SK-N-SH (cell line): ENCODE results near the gene KIF12. TPM values are rescaled to one million over a fixed set of nuclear protein-coding genes. Genes with fewer than 3 reads are reported as not detected.

Experiments
- CTCF ChIA-PET: fragments of 300-600, 350-600 bp; formaldehyde crosslinking; extraction: SDS; loops from one replicate; lab custom pipeline; 2021; lab: Yijun Ruan, JAX
- POLR2A ChIA-PET: fragments of 350-600 bp; sonication (Branson Sonifier 250); formaldehyde crosslinking; extraction: SDS; loops from one replicate; lab custom pipeline; 2020; ENCODE audit warnings: antibody characterized with exemption, inconsistent platforms; lab: Yijun Ruan, JAX
- DNase-seq: peaks from one replicate; pipeline ENCODE4 v3.0.0; 2012
- H2AFZ ChIP-seq: fragments of 200-600 bp; sonication (generic); 2 replicates; pipeline ENCODE4 v1.8.1; 2016; ENCODE audit warnings: antibody characterized with exemption, mild to moderate bottlenecking, low read depth
- H3F3A ChIP-seq: fragments of 200-600 bp; sonication (generic); replicated peaks from 2 replicates; pipeline ENCODE3; 2016; ENCODE audit warnings: antibody characterized with exemption, mild to moderate bottlenecking; ENCODE audit not compliant: insufficient read depth
- H3K27ac ChIP-seq, 2 experiments: fragments of 200-500 bp in 1 of 2; fragments of 200-600 bp in 1 of 2; sonication (Bioruptor generic) in 1 of 2; sonication (generic), shearing (Covaris generic) in 1 of 2; 2 replicates each; pipeline versions ENCODE4 v1.5.1 to v1.6.1; 2014 to 2016; ENCODE audit warnings: low read depth in 2 of 2, inconsistent platforms in 1 of 2, low read length in 1 of 2, mild to moderate bottlenecking in 1 of 2, mixed read lengths in 1 of 2
- H3K27me3 ChIP-seq: fragments of 200-600 bp; sonication (generic), shearing (Covaris generic); 2 replicates; pipeline ENCODE4 v1.6.1; 2016; ENCODE audit warnings: mixed run types; ENCODE audit not compliant: insufficient read depth
- H3K36me3 ChIP-seq, 2 experiments: fragments of 200-500 bp in 1 of 2; fragments of 200-600 bp in 1 of 2; sonication (Bioruptor generic) in 1 of 2; sonication (generic) in 1 of 2; replicated peaks in 1 of 2; 2 replicates each; pipeline versions ENCODE3 to v1.5.1; 2014 to 2016; ENCODE audit warnings: low read length in 1 of 2, mild to moderate bottlenecking in 1 of 2; ENCODE audit not compliant: insufficient read depth in 2 of 2, control insufficient read depth in 1 of 2
- H3K4me1 ChIP-seq, 2 experiments: fragments of 200-500 bp in 1 of 2; fragments of 200-600 bp in 1 of 2; sonication (Bioruptor generic) in 1 of 2; sonication (generic), shearing (Covaris generic) in 1 of 2; 2 replicates each; pipeline versions ENCODE4 v1.5.1 to v1.6.1; 2014 to 2016; ENCODE audit warnings: low read depth in 1 of 2, low read length in 1 of 2, mixed run types in 1 of 2; ENCODE audit not compliant: insufficient read depth in 2 of 2, control insufficient read depth in 1 of 2
- H3K4me2 ChIP-seq: fragments of 200-600 bp; sonication (generic), shearing (Covaris generic); 2 replicates; pipeline ENCODE4 v1.6.1; 2017; ENCODE audit warnings: mixed run types
- H3K4me3 ChIP-seq, 2 experiments: fragments of 200-500 bp in 1 of 2; fragments of 200-600 bp in 1 of 2; sonication (Bioruptor generic) in 1 of 2; sonication (generic), shearing (Covaris generic) in 1 of 2; 2 replicates each; pipeline versions ENCODE4 v1.5.1 to v1.8.1; 2014 to 2016; ENCODE audit warnings: low read depth in 2 of 2, inconsistent platforms in 1 of 2, low read length in 1 of 2, mild to moderate bottlenecking in 1 of 2, mixed read lengths in 1 of 2, moderate library complexity in 1 of 2
- H3K79me2 ChIP-seq: fragments of 200-600 bp; sonication (generic); 2 replicates; pipeline ENCODE4 v1.8.1; 2017; ENCODE audit warnings: mild to moderate bottlenecking; ENCODE audit not compliant: insufficient read depth
- H3K9ac ChIP-seq: fragments of 200-600 bp; sonication (generic); 2 replicates; pipeline ENCODE4 v1.6.1; 2017; ENCODE audit warnings: mixed run types
- H3K9me2 ChIP-seq: fragments of 200-600 bp; sonication (generic); 2 replicates; pipeline ENCODE4 v1.6.1; 2017; ENCODE audit warnings: mixed run types
- H3K9me3 ChIP-seq: fragments of 200-600 bp; sonication (generic); 2 replicates; pipeline ENCODE4 v1.6.1; 2017; ENCODE audit warnings: mixed run types, mild to moderate bottlenecking, moderate library complexity
- H4K20me1 ChIP-seq: fragments of 200-600 bp; sonication (generic); 2 replicates; pipeline ENCODE4 v1.6.1; 2017; ENCODE audit warnings: mild to moderate bottlenecking, mixed run types; ENCODE audit not compliant: insufficient read depth
- CHD2 ChIP-seq: fragments of 150-350 bp; IDR thresholded peaks from 2 replicates; pipeline ENCODE4 v1.6.1; 2018; ENCODE audit warnings: low read length; ENCODE audit not compliant: partially characterized antibody
- EP300 ChIP-seq, 2 experiments: IDR thresholded peaks; 2 replicates each; pipeline versions ENCODE4 v1.4.0 to v1.6.1; 2012; ENCODE audit warnings: borderline replicate concordance in 1 of 2, low read depth in 1 of 2, low read length in 1 of 2
- EZH2phosphoT487 ChIP-seq: fragments of 200-600 bp; sonication (generic); IDR thresholded peaks from 2 replicates; pipeline ENCODE4 v1.6.1; 2017; ENCODE audit warnings: low read depth, mixed run types, mild to moderate bottlenecking, antibody characterized with exemption, moderate library complexity, borderline replicate concordance
- FOSL2 ChIP-seq: IDR thresholded peaks from 2 replicates; pipeline ENCODE4 v1.4.0; 2012; ENCODE audit warnings: low read depth, mild to moderate bottlenecking, moderate library complexity, borderline replicate concordance
- FOXM1 ChIP-seq: IDR thresholded peaks from 2 replicates; pipeline ENCODE4 v1.4.0; 2012; ENCODE audit warnings: low read depth, mild to moderate bottlenecking
- JUND ChIP-seq: IDR thresholded peaks from 2 replicates; pipeline ENCODE4 v1.4.0; 2012
- MEF2A ChIP-seq: IDR thresholded peaks from 2 replicates; pipeline ENCODE4 v1.4.0; 2012; ENCODE audit warnings: low read depth, borderline replicate concordance
- NRF1 ChIP-seq: IDR thresholded peaks from 2 replicates; pipeline ENCODE4 v1.6.1; 2012; ENCODE audit warnings: low read depth, mild to moderate bottlenecking, low read length
- RAD21 ChIP-seq: IDR thresholded peaks from 2 replicates; pipeline ENCODE4 v1.6.1; 2012; ENCODE audit warnings: mild to moderate bottlenecking, low read length
- RCOR1 ChIP-seq: fragments of 150-350 bp; IDR thresholded peaks from 2 replicates; pipeline ENCODE4 v1.6.1; 2017; ENCODE audit warnings: antibody characterized with exemption, low read length
- RFX5 ChIP-seq: IDR thresholded peaks from 2 replicates; pipeline ENCODE4 v1.6.1; 2012; ENCODE audit warnings: mild to moderate bottlenecking, improper control_type of control experiment, low read length
- RXRA ChIP-seq: IDR thresholded peaks from 2 replicates; pipeline ENCODE4 v1.4.0; 2012; ENCODE audit warnings: low read depth, mild to moderate bottlenecking, borderline replicate concordance
- TCF12 ChIP-seq: IDR thresholded peaks from 2 replicates; pipeline ENCODE4 v1.4.0; 2012
- USF2 ChIP-seq: fragments of 150-350 bp; IDR thresholded peaks from 2 replicates; pipeline ENCODE4 v1.6.1; 2017; ENCODE audit warnings: antibody characterized with exemption, low read length, low read depth, borderline replicate concordance
- WGBS: methylation state at CpG from one replicate; pipeline ENCODE4 v1.1.6; 2017; ENCODE audit warnings: low lambda C conversion rate; 5-methylcytosine and 5-hydroxymethylcytosine counted together
- polyA plus RNA-seq, 3 experiments: library from polyadenylated mRNA; depleted of rRNA; stranded (reverse); fragments of >200 nt; gene quantifications; 2 replicates each; pipeline ENCODE4 v1.2.3, GENCODE V29; 2012
- TF ChIP-seq, protein P1 (sequence below): fragments of 150-350 bp; IDR thresholded peaks from 2 replicates; pipeline ENCODE4 v1.6.1; 2016; ENCODE audit warnings: mild to moderate bottlenecking, low read depth, low read length
- TF ChIP-seq, protein P2 (sequence below): IDR thresholded peaks from 2 replicates; pipeline ENCODE4 v1.6.1; 2012; ENCODE audit warnings: mild to moderate bottlenecking, low read depth, low read length, moderate library complexity

The KIF12 gene
- polyA plus RNA-seq, 1 of the 3 experiments (the other 2 are of a cell fraction): 0.35 TPM

DNA sequence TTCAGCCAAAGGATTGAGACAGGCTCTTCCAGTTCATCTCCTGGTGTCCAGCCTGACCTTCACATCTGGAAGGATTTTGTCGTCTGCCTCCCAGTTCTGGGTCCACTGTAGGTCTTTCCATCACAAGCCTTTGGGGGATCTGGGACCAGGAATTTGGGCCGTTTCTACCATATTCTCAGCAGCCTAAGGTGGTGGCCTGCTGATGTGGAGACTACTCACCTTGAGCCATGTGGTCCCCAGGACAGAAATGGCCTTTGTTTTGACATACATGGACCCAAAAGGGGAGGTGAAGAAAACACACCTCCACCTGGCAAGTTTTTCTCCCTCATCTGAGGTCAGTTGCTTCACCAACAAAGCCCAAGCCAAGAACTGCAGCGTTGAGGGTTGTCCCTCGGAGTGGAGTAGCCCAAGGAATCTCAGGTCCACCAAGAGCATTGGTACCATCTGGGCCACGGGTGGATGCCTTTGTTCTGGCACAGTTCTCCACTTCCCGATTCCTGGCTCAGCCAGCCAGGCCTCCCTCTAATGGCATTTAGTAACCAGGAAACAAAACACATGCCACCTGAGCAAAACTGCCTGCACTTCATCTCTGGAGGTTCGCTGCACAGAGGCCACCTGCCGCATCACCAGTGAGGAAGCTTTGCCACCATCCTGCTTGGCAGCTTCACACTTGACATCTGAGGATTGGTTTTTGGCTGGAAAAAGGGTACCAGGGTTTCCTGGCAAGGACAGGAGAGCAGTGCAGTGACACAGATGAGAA lies 45.7 kb downstream of the KIF12 start:
- no peak overlapping the region for H3K27ac ChIP-seq
- CTCF ChIA-PET: interaction anchor here (1.1 to 1.2 kb wide), 2 partner anchors 29 to 316 kb away, joined by 4 read pairs; no protein-coding TSS in a partner anchor
- no peak overlapping the region for H3K4me2 ChIP-seq
- no peaks in the 10 kb centered on the region for H3K9me3 ChIP-seq
- 97% methylated on average over 8 of the region's 8 CpGs for WGBS
- H3K4me1 ChIP-seq: no peaks in the 10 kb centered on the region
- H3F3A ChIP-seq: no peaks in the 10 kb centered on the region
- H3K79me2 ChIP-seq: no peaks in the 10 kb centered on the region
- H3K9me2 ChIP-seq: no peaks in the 10 kb centered on the region
- POLR2A ChIA-PET: no interaction called here
- H3K36me3 ChIP-seq: peaks cover 11 to 38% of the 10 kb centered on the region in 2 experiments
- no peak for DNase-seq
- no peak overlapping the region for H3K4me3 ChIP-seq
- no peaks in the 10 kb centered on the region for H3K27me3 ChIP-seq
- H4K20me1 ChIP-seq: no peaks in the 10 kb centered on the region
- no peak overlapping the region for H3K9ac ChIP-seq
- TF ChIP-seq RAD21: no peak
- TF ChIP-seq USF2: no peak
- no peak for TF ChIP-seq EP300 (IDR thresholded peaks at IDR 0.05; ENCODE audit: borderline replicate concordance in 1 of 2, low read depth in 1 of 2, low read length in 1 of 2)
- TF ChIP-seq, protein P1, sequence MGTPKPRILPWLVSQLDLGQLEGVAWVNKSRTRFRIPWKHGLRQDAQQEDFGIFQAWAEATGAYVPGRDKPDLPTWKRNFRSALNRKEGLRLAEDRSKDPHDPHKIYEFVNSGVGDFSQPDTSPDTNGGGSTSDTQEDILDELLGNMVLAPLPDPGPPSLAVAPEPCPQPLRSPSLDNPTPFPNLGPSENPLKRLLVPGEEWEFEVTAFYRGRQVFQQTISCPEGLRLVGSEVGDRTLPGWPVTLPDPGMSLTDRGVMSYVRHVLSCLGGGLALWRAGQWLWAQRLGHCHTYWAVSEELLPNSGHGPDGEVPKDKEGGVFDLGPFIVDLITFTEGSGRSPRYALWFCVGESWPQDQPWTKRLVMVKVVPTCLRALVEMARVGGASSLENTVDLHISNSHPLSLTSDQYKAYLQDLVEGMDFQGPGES: no peak
- no peak for TF ChIP-seq RFX5
- no peak for TF ChIP-seq RXRA
- no peak for TF ChIP-seq CHD2
- TF ChIP-seq MEF2A: no peak
- no peak for TF ChIP-seq JUND
- no peak for TF ChIP-seq EZH2phosphoT487
- no peak for TF ChIP-seq FOXM1
- TF ChIP-seq TCF12: no peak
- TF ChIP-seq FOSL2: no peak
- TF ChIP-seq, protein P2, sequence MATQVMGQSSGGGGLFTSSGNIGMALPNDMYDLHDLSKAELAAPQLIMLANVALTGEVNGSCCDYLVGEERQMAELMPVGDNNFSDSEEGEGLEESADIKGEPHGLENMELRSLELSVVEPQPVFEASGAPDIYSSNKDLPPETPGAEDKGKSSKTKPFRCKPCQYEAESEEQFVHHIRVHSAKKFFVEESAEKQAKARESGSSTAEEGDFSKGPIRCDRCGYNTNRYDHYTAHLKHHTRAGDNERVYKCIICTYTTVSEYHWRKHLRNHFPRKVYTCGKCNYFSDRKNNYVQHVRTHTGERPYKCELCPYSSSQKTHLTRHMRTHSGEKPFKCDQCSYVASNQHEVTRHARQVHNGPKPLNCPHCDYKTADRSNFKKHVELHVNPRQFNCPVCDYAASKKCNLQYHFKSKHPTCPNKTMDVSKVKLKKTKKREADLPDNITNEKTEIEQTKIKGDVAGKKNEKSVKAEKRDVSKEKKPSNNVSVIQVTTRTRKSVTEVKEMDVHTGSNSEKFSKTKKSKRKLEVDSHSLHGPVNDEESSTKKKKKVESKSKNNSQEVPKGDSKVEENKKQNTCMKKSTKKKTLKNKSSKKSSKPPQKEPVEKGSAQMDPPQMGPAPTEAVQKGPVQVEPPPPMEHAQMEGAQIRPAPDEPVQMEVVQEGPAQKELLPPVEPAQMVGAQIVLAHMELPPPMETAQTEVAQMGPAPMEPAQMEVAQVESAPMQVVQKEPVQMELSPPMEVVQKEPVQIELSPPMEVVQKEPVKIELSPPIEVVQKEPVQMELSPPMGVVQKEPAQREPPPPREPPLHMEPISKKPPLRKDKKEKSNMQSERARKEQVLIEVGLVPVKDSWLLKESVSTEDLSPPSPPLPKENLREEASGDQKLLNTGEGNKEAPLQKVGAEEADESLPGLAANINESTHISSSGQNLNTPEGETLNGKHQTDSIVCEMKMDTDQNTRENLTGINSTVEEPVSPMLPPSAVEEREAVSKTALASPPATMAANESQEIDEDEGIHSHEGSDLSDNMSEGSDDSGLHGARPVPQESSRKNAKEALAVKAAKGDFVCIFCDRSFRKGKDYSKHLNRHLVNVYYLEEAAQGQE: no peak
- TF ChIP-seq RCOR1: no peak
- TF ChIP-seq NRF1: no peak
- no peak overlapping the region for H2AFZ ChIP-seq
